SK-N-SH treated with all-trans-retinoic acid at 6 μM for 48 hours (cell line): ENCODE measurements around the gene UST.

Source experiments
- ATAC-seq: fragments of 200-7000 bp; cut with Tn5 transposase; 3 replicates; pipeline ENCODE4 v1.9.1; 2020; ENCODE audit warnings: mild to moderate bottlenecking, moderate library complexity
- ARNTL ChIP-seq: fragments of 450-650 bp; formaldehyde crosslinking; IDR thresholded peaks from 2 replicates; pipeline ENCODE4 v1.5.0; 2020; ENCODE audit warnings: low read depth, mild to moderate bottlenecking, moderate library complexity, borderline replicate concordance
- BACH2 ChIP-seq: fragments of 250-450 bp; sonication (Bioruptor Pico); IDR thresholded peaks from 2 replicates; pipeline ENCODE4 v1.9.0; 2021; ENCODE audit warnings: mild to moderate bottlenecking, borderline replicate concordance
- CREB5 ChIP-seq: fragments of 250-450 bp; sonication (Bioruptor Pico); IDR thresholded peaks from 2 replicates; pipeline ENCODE4 v1.5.1; 2020; ENCODE audit warnings: low read depth, mild to moderate bottlenecking, moderate library complexity
- CSDC2 ChIP-seq: fragments of 250-450 bp; sonication (Bioruptor Pico); IDR thresholded peaks from 2 replicates; pipeline ENCODE4 v1.5.0; 2020; ENCODE audit warnings: mild to moderate bottlenecking, moderate library complexity
- CSRNP3 ChIP-seq: fragments of 250-450 bp; sonication (Bioruptor Pico); IDR thresholded peaks from 2 replicates; pipeline ENCODE4 v1.5.1; 2021; ENCODE audit warnings: mild to moderate bottlenecking, moderate library complexity
- ESRRG ChIP-seq: fragments of 250-450 bp; sonication (Bioruptor Pico); IDR thresholded peaks from 2 replicates; pipeline ENCODE4 v1.6.1; 2021; ENCODE audit warnings: mild to moderate bottlenecking
- GLIS3 ChIP-seq: fragments of 250-450 bp; sonication (Bioruptor Pico); IDR thresholded peaks from 2 replicates; pipeline ENCODE4 v1.5.0; 2020; ENCODE audit warnings: mild to moderate bottlenecking, moderate library complexity
- ISL1 ChIP-seq: fragments of 250-450 bp; sonication (Bioruptor Pico); IDR thresholded peaks from 2 replicates; pipeline ENCODE4 v2.1.2; 2022; ENCODE audit warnings: mild to moderate bottlenecking, moderate library complexity
- OSR1 ChIP-seq: fragments of 250-450 bp; sonication (Bioruptor Pico); IDR thresholded peaks from 2 replicates; pipeline ENCODE4 v1.8.0; 2022; ENCODE audit warnings: moderate library complexity, mild to moderate bottlenecking, inconsistent platforms
- PATZ1 ChIP-seq: fragments of 250-450 bp; sonication (Bioruptor Pico); IDR thresholded peaks from 2 replicates; pipeline ENCODE4 v1.8.0; 2020; ENCODE audit warnings: mild to moderate bottlenecking, moderate library complexity, borderline replicate concordance
- PPARA ChIP-seq: fragments of 250-450 bp; sonication (Bioruptor Pico); IDR thresholded peaks from 2 replicates; pipeline ENCODE4 v1.5.0; 2020; ENCODE audit warnings: mild to moderate bottlenecking, borderline replicate concordance
- RARB ChIP-seq: fragments of 250-450 bp; sonication (Bioruptor Pico); IDR thresholded peaks from 2 replicates; pipeline ENCODE4 v1.8.0; 2021; ENCODE audit warnings: mild to moderate bottlenecking, moderate library complexity
- TCF4 ChIP-seq: fragments of 250-450 bp; sonication (Bioruptor Pico); IDR thresholded peaks from 2 replicates; pipeline ENCODE4 v1.8.0; 2021; ENCODE audit warnings: mild to moderate bottlenecking, moderate library complexity, borderline replicate concordance
- TOX ChIP-seq: fragments of 250-450 bp; sonication (Bioruptor Pico); IDR thresholded peaks from 2 replicates; pipeline ENCODE4 v1.8.0; 2021; ENCODE audit warnings: mild to moderate bottlenecking, moderate library complexity, borderline replicate concordance
- TSHZ2 ChIP-seq: fragments of 250-450 bp; sonication (Bioruptor Pico); IDR thresholded peaks from 2 replicates; pipeline ENCODE4 v1.5.0; 2020; ENCODE audit warnings: mild to moderate bottlenecking, moderate library complexity
- ZC3H10 ChIP-seq: fragments of 250-450 bp; sonication (Bioruptor Pico); IDR thresholded peaks from 2 replicates; pipeline ENCODE4 v1.5.1; 2021; ENCODE audit warnings: mild to moderate bottlenecking, moderate library complexity
- ZFP3 ChIP-seq: fragments of 250-450 bp; sonication (Bioruptor Pico); IDR thresholded peaks from 2 replicates; pipeline ENCODE4 v1.5.0; 2020; ENCODE audit warnings: mild to moderate bottlenecking, moderate library complexity
- ZFP30 ChIP-seq: fragments of 450-650 bp; formaldehyde crosslinking; IDR thresholded peaks from 2 replicates; pipeline ENCODE4 v1.5.0; 2022; ENCODE audit warnings: mild to moderate bottlenecking, moderate library complexity
- ZNF565 ChIP-seq: fragments of 450-650 bp; formaldehyde crosslinking; conservative IDR thresholded peaks from 2 replicates; pipeline ENCODE4 v1.5.0; 2020; ENCODE audit warnings: low read depth, mild to moderate bottlenecking, moderate library complexity
- ZNF70 ChIP-seq: fragments of 450-650 bp; formaldehyde crosslinking; IDR thresholded peaks from 2 replicates; pipeline ENCODE4 v1.5.0; 2020; ENCODE audit warnings: mild to moderate bottlenecking, moderate library complexity
- ZNF8 ChIP-seq: fragments of 450-650 bp; formaldehyde crosslinking; IDR thresholded peaks from 2 replicates; pipeline ENCODE4 v1.5.0; 2020; ENCODE audit warnings: mild to moderate bottlenecking, moderate library complexity

The UST gene

GRCh38 chr6:148987982-148988381 lies 241.2 kb downstream of the UST start (continued):
- no peak for TF ChIP-seq PATZ1 (CRISPR knock-in tag)

- ATAC-seq, result peak; percentile 34
- TF ChIP-seq ZC3H10 (no peak), ZNF565 (CRISPR knock-in tag) (no peak), ZNF8 (CRISPR knock-in tag) (no peak), ESRRG (no peak), RARB (no peak), TCF4 (CRISPR knock-in tag) (no peak)
These were observed 242.8 kb downstream of the UST start for GRCh38 chr6:148989585-148989984.

GRCh38 chr6:148990403-148990802 lies 243.6 kb downstream of the UST start:
- TF ChIP-seq CSRNP3, result no peak
- TF ChIP-seq ISL1, result 0 out of 2 replicates have a peak, but pooled peaks have one; percentile 36
- peak; percentile 73 for ATAC-seq

- TF ChIP-seq ZFP30 (CRISPR knock-in tag) (no peak), TOX (no peak), ZNF8 (CRISPR knock-in tag) (no peak), ZFP3 (no peak), ESRRG (no peak), ZC3H10 (no peak), PPARA (CRISPR knock-in tag) (no peak), RARB (no peak), OSR1 (CRISPR knock-in tag) (no peak), ZNF70 (no peak), ISL1 (no peak), TSHZ2 (CRISPR knock-in tag) (no peak)
- no peak for ATAC-seq
These were observed 250.0 kb downstream of the UST start for GRCh38 chr6:148996815-148997214.

GRCh38 chr6:148997865-148998264 lies 251.0 kb downstream of the UST start:
- no peak for ATAC-seq
- TF ChIP-seq BACH2 (CRISPR knock-in tag), result no peak
- no peak for TF ChIP-seq TCF4 (CRISPR knock-in tag)
- TF ChIP-seq ISL1, result no peak
- TF ChIP-seq OSR1 (CRISPR knock-in tag), result no peak
- TF ChIP-seq TSHZ2 (CRISPR knock-in tag), result no peak
- no peak for TF ChIP-seq ZC3H10
- no peak for TF ChIP-seq RARB
- TF ChIP-seq ESRRG, result no peak
- TF ChIP-seq ZNF70, result no peak
- no peak for TF ChIP-seq ARNTL
- no peak for TF ChIP-seq TOX
- no peak for TF ChIP-seq CREB5 (CRISPR knock-in tag)
- no peak for TF ChIP-seq PATZ1 (CRISPR knock-in tag)
- no peak for TF ChIP-seq ZFP3
- TF ChIP-seq ZNF565 (CRISPR knock-in tag), result no peak
- no peak for TF ChIP-seq CSDC2 (CRISPR knock-in tag)
- no peak for TF ChIP-seq GLIS3 (CRISPR knock-in tag)
- TF ChIP-seq CSRNP3, result no peak
